GM12875 (cell line): ENCODE measurements around the gene PRKCB.

Experiments
- H3K4me3 ChIP-seq: one replicate; pipeline ENCODE4 v1.5.1; 2011; ENCODE audit warnings: low read depth, low read length, control low read depth
- TF ChIP-seq, protein P1 (sequence below): IDR thresholded peaks from 2 replicates; pipeline ENCODE4 v1.5.1; 2011; ENCODE audit warnings: low read depth, mild to moderate bottlenecking, control low read depth, inconsistent platforms, low read length, moderate library complexity, borderline replicate concordance; ENCODE audit not compliant: insufficient read depth

Gene PRKCB

GRCh38 chr16:23803591-23804123 lies 32.1 kb upstream of the PRKCB start:
- no peak overlapping the region for H3K4me3 ChIP-seq
- TF ChIP-seq, protein P1, sequence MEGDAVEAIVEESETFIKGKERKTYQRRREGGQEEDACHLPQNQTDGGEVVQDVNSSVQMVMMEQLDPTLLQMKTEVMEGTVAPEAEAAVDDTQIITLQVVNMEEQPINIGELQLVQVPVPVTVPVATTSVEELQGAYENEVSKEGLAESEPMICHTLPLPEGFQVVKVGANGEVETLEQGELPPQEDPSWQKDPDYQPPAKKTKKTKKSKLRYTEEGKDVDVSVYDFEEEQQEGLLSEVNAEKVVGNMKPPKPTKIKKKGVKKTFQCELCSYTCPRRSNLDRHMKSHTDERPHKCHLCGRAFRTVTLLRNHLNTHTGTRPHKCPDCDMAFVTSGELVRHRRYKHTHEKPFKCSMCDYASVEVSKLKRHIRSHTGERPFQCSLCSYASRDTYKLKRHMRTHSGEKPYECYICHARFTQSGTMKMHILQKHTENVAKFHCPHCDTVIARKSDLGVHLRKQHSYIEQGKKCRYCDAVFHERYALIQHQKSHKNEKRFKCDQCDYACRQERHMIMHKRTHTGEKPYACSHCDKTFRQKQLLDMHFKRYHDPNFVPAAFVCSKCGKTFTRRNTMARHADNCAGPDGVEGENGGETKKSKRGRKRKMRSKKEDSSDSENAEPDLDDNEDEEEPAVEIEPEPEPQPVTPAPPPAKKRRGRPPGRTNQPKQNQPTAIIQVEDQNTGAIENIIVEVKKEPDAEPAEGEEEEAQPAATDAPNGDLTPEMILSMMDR = peak; percentile 82

DNA sequence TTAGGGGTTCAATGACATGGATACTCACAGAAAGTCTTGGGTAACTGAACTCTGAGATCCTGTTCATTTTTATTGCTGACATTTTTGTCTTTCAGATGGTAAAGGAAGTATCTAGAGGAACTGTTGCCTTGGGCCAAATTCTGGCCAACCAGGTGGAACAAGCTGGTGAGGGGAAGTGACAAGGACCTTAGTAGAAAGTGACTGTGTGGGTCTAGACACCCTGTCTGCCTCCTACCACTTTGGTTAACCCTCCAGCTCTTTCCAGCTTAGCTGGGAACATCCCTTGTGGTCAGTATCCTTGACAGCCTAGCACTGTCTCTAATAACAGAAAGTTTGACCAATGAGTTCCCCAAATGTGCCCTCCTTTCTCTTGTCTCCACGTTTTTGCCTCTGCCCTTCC lies 28.8 kb upstream of the PRKCB start:
- TF ChIP-seq, protein P1 = no peak

GRCh38 chr16:23821467-23821866 lies 14.3 kb upstream of the PRKCB start:
- no peak overlapping the region for H3K4me3 ChIP-seq
- TF ChIP-seq, protein P1 = no peak

More for the DNA sequence above, 28.8 kb upstream of the PRKCB start:
- no peak overlapping the region for H3K4me3 ChIP-seq

- no peak overlapping the region for H3K4me3 ChIP-seq
- TF ChIP-seq, protein P1 = no peak
These were observed 13.7 kb upstream of the PRKCB start for GRCh38 chr16:23821875-23822688.

DNA sequence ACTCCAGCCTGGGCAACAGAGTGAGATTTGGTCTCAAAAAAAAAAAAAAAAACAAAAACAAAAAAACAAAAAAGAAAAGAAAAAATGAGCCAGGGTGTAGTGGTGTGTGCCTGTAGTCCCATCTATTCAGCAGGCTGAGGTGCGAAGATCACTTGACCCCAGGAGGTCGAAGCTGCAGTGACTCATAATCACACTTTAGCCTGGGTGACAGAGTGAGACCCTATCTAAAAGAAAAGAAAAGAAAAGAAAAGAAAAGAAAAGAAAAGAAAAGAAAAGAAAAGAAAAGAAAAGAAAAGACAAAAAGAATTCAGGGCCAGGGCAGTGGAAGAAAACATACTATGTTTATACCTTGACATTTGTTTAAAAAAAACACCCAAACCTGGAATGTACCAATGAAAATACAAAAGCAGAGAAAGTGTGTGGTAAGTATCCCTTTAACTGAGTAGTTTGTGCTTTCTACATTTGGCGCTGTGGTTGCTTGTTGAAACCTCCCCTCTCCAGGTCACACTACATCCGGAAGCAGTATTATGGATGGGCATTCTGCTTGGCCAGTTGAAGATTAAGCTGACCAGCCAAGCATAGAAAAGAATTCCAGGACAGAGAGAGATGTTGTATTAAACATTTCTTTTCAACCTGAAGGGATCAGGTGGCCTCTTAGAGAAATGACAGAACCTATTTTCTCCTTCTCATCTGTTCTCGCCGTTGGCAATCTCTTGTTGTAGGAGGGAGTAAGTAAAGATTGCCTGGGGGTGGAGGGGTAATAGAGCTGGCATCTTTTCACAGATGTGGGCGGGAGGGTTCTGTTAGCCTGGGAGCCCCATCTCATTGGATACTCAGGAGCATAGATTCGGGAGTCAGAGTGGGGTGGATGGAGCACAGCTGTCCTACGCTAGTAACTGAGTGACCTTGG lies 12.1 kb upstream of the PRKCB start:
- TF ChIP-seq, protein P1 = no peak
- no peak overlapping the region for H3K4me3 ChIP-seq

- no peak overlapping the region for H3K4me3 ChIP-seq
- TF ChIP-seq, protein P1 = no peak
These were observed 10.9 kb upstream of the PRKCB start for GRCh38 chr16:23824909-23825308.
